Measurements from ENCODE around the gene PGBD5.

The PGBD5 gene

GRCh38 chr1:230328342-230329015 lies 97.7 kb downstream of the PGBD5 start:
- no peak for TF ChIP-seq CTCF (IDR thresholded peaks at IDR 0.05)

GRCh38 chr1:230327892-230328284 lies 98.2 kb downstream of the PGBD5 start:
- DNase-seq (ENCODE audit: low spot score): no peak
- Histone ChIP-seq H3K4me3 (no peak overlapping the region), H3K27ac (no peak overlapping the region)
- no peak for TF ChIP-seq CTCF (IDR thresholded peaks at IDR 0.05)

More at GRCh38 chr1:230328342-230329015, 97.7 kb downstream of the PGBD5 start:
- no peak overlapping the region for H3K27ac ChIP-seq
- H3K4me3 ChIP-seq: no peak overlapping the region
- no peak for DNase-seq (ENCODE audit: low spot score)

- no peak for DNase-seq (ENCODE audit: low spot score)
- Histone ChIP-seq H3K27ac (no peak overlapping the region), H3K4me3 (no peak overlapping the region)
- no peak for TF ChIP-seq CTCF (IDR thresholded peaks at IDR 0.05)
Observed at GRCh38 chr1:230326971-230327891, 98.9 kb downstream of the PGBD5 start.

- DNase-seq (ENCODE audit: low spot score): no peak
- no peak overlapping the region for H3K4me3 ChIP-seq
- no peak for TF ChIP-seq CTCF (IDR thresholded peaks at IDR 0.05)
Observed at GRCh38 chr1:230323686-230324085, 102.4 kb downstream of the PGBD5 start.

GRCh38 chr1:230322967-230323547 lies 103.1 kb downstream of the PGBD5 start:
- TF ChIP-seq CTCF (IDR thresholded peaks at IDR 0.05): no peak

More at GRCh38 chr1:230323686-230324085, 102.4 kb downstream of the PGBD5 start:
- no peak overlapping the region for H3K27ac ChIP-seq

GRCh38 chr1:230322421-230322756 lies 103.7 kb downstream of the PGBD5 start:
- H3K27ac ChIP-seq: no peak overlapping the region
- DNase-seq (ENCODE audit: low spot score): no peak
- TF ChIP-seq CTCF (IDR thresholded peaks at IDR 0.05): no peak
- no peak overlapping the region for H3K4me3 ChIP-seq

More at GRCh38 chr1:230322967-230323547, 103.1 kb downstream of the PGBD5 start:
- no peak overlapping the region for H3K4me3 ChIP-seq
- no peak overlapping the region for H3K27ac ChIP-seq
- no peak for DNase-seq (ENCODE audit: low spot score)

Data from coronary artery (tissue), 2 donors.